ENCODE data around the gene ZNF382.

DNA sequence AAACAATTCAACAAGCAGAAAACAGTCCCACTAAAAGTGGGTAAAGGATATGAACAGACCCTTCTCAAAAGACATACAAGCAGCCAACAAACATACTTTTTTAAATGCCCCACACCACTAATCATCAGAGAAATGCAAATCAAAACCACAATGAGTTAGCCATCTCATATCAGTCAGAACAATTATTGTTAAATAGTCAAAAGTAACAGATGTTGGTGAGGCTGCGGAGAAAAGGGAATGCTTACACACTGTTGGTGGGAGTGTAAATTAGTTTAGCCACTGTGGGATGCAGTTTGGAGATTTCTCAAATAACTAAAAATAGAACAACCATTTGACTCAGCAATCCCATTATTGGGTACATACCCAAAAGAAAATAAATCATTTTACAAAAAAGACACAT, 40.7 kb upstream of the ZNF382 start:
- TF ChIP-seq, protein P1, sequence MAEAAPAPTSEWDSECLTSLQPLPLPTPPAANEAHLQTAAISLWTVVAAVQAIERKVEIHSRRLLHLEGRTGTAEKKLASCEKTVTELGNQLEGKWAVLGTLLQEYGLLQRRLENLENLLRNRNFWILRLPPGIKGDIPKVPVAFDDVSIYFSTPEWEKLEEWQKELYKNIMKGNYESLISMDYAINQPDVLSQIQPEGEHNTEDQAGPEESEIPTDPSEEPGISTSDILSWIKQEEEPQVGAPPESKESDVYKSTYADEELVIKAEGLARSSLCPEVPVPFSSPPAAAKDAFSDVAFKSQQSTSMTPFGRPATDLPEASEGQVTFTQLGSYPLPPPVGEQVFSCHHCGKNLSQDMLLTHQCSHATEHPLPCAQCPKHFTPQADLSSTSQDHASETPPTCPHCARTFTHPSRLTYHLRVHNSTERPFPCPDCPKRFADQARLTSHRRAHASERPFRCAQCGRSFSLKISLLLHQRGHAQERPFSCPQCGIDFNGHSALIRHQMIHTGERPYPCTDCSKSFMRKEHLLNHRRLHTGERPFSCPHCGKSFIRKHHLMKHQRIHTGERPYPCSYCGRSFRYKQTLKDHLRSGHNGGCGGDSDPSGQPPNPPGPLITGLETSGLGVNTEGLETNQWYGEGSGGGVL (tag by site-specific recombination; IDR thresholded peaks at IDR 0.05): no peak
- TF ChIP-seq CTCF (tag by site-specific recombination; IDR thresholded peaks at IDR 0.05): no peak
- no peak for TF ChIP-seq ZNF513 (tag by site-specific recombination; IDR thresholded peaks at IDR 0.05)
- no peak for TF ChIP-seq KLF17 (tag by site-specific recombination; IDR thresholded peaks at IDR 0.05)
- TF ChIP-seq, protein P2, sequence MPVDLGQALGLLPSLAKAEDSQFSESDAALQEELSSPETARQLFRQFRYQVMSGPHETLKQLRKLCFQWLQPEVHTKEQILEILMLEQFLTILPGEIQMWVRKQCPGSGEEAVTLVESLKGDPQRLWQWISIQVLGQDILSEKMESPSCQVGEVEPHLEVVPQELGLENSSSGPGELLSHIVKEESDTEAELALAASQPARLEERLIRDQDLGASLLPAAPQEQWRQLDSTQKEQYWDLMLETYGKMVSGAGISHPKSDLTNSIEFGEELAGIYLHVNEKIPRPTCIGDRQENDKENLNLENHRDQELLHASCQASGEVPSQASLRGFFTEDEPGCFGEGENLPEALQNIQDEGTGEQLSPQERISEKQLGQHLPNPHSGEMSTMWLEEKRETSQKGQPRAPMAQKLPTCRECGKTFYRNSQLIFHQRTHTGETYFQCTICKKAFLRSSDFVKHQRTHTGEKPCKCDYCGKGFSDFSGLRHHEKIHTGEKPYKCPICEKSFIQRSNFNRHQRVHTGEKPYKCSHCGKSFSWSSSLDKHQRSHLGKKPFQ (tag by site-specific recombination; IDR thresholded peaks at IDR 0.05): no peak
- no peak for TF ChIP-seq ZBTB21 (tag by site-specific recombination; IDR thresholded peaks at IDR 0.05)
- TF ChIP-seq, protein P3, sequence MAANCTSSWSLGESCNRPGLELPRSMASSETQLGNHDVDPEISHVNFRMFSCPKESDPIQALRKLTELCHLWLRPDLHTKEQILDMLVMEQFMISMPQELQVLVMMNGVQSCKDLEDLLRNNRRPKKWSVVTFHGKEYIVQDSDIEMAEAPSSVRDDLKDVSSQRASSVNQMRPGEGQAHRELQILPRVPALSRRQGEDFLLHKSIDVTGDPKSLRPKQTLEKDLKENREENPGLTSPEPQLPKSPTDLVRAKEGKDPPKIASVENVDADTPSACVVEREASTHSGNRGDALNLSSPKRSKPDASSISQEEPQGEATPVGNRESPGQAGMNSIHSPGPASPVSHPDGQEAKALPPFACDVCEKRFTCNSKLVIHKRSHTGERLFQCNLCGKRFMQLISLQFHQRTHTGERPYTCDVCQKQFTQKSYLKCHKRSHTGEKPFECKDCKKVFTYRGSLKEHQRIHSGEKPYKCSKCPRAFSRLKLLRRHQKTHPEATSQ (tag by site-specific recombination; IDR thresholded peaks at IDR 0.05): no peak

All from HEK293 (cell line).